Activated naive CD4-positive, alpha-beta T cell treated with anti-CD3 and anti-CD28 coated beads, Interleukin-2, amount 50 U/mL, for 24 hours (primary cell): ENCODE measurements around the gene SRP68.

Experiments
- H3K27ac Mint-ChIP-seq: one replicate; pipeline ENCODE4 v1.8.0; 2021; ENCODE audit warnings: mild to moderate bottlenecking, mixed read lengths
- H3K27me3 Mint-ChIP-seq: one replicate; pipeline ENCODE4 v1.8.0; 2021; ENCODE audit warnings: mixed read lengths
- H3K36me3 Mint-ChIP-seq: one replicate; pipeline ENCODE4 v1.8.0; 2021; ENCODE audit warnings: mixed read lengths
- H3K4me1 Mint-ChIP-seq: one replicate; pipeline ENCODE4 v1.8.0; 2021; ENCODE audit warnings: mixed read lengths
- H3K4me3 Mint-ChIP-seq: one replicate; pipeline ENCODE4 v1.8.0; 2021; ENCODE audit warnings: mild to moderate bottlenecking, mixed read lengths
- H3K9me3 Mint-ChIP-seq: one replicate; pipeline ENCODE4 v1.8.0; 2021; ENCODE audit warnings: mixed read lengths

The SRP68 gene

GRCh38 chr17:76094046-76094445 lies 21.7 kb upstream of the SRP68 start:
- H3K36me3 Mint-ChIP-seq, result peaks cover 5% of the 10 kb centered on the region
- H3K27me3 Mint-ChIP-seq, result no peaks in the 10 kb centered on the region
- no peak overlapping the region for H3K4me3 Mint-ChIP-seq
- H3K4me1 Mint-ChIP-seq, result peaks cover 9% of the 10 kb centered on the region
- no peak overlapping the region for H3K27ac Mint-ChIP-seq
- H3K9me3 Mint-ChIP-seq, result no peaks in the 10 kb centered on the region

GRCh38 chr17:76092526-76093413 lies 20.5 kb upstream of the SRP68 start:
- H3K4me1 Mint-ChIP-seq, result peaks cover 9% of the 10 kb centered on the region
- no peak overlapping the region for H3K4me3 Mint-ChIP-seq
- H3K36me3 Mint-ChIP-seq, result peaks cover 5% of the 10 kb centered on the region
- H3K9me3 Mint-ChIP-seq, result no peaks in the 10 kb centered on the region
- H3K27ac Mint-ChIP-seq, result no peak overlapping the region
- H3K27me3 Mint-ChIP-seq, result no peaks in the 10 kb centered on the region

GRCh38 chr17:76091526-76092286 lies 19.4 kb upstream of the SRP68 start:
- H3K9me3 Mint-ChIP-seq, result no peaks in the 10 kb centered on the region
- H3K4me1 Mint-ChIP-seq, result peaks cover 9% of the 10 kb centered on the region
- H3K27ac Mint-ChIP-seq, result peak overlapping the region; percentile 80
- H3K36me3 Mint-ChIP-seq, result peaks cover 5% of the 10 kb centered on the region
- H3K27me3 Mint-ChIP-seq, result no peaks in the 10 kb centered on the region
- H3K4me3 Mint-ChIP-seq, result peak overlapping the region; percentile 55

GRCh38 chr17:76090517-76091129 lies 18.3 kb upstream of the SRP68 start:
- no peaks in the 10 kb centered on the region for H3K9me3 Mint-ChIP-seq
- H3K4me1 Mint-ChIP-seq, result peaks cover 5% of the 10 kb centered on the region
- H3K27ac Mint-ChIP-seq, result no peak overlapping the region
- peaks cover 2% of the 10 kb centered on the region for H3K36me3 Mint-ChIP-seq
- H3K4me3 Mint-ChIP-seq, result peak overlapping the region; percentile 23
- H3K27me3 Mint-ChIP-seq, result no peaks in the 10 kb centered on the region

GRCh38 chr17:76089680-76090516 lies 17.6 kb upstream of the SRP68 start:
- no peak overlapping the region for H3K4me3 Mint-ChIP-seq
- no peaks in the 10 kb centered on the region for H3K27me3 Mint-ChIP-seq
- no peak overlapping the region for H3K27ac Mint-ChIP-seq
- peaks cover 4% of the 10 kb centered on the region for H3K4me1 Mint-ChIP-seq
- H3K36me3 Mint-ChIP-seq, result peaks cover 2% of the 10 kb centered on the region
- no peaks in the 10 kb centered on the region for H3K9me3 Mint-ChIP-seq

GRCh38 chr17:76088868-76089576 lies 16.7 kb upstream of the SRP68 start:
- H3K36me3 Mint-ChIP-seq, result peaks cover 5% of the 10 kb centered on the region
- H3K4me3 Mint-ChIP-seq, result no peak overlapping the region
- no peak overlapping the region for H3K27ac Mint-ChIP-seq
- peaks cover 4% of the 10 kb centered on the region for H3K4me1 Mint-ChIP-seq
- no peaks in the 10 kb centered on the region for H3K27me3 Mint-ChIP-seq
- H3K9me3 Mint-ChIP-seq, result no peaks in the 10 kb centered on the region

GRCh38 chr17:76088041-76088867 lies 15.9 kb upstream of the SRP68 start:
- Mint-ChIP-seq H3K36me3 (peaks cover 5% of the 10 kb centered on the region), H3K27ac (no peak overlapping the region), H3K9me3 (no peaks in the 10 kb centered on the region), H3K27me3 (no peaks in the 10 kb centered on the region), H3K4me3 (no peak overlapping the region), H3K4me1 (peaks cover 4% of the 10 kb centered on the region)

GRCh38 chr17:76087531-76087930 lies 15.2 kb upstream of the SRP68 start:
- Mint-ChIP-seq H3K27me3 (no peaks in the 10 kb centered on the region), H3K4me3 (no peak overlapping the region), H3K9me3 (no peaks in the 10 kb centered on the region), H3K27ac (no peak overlapping the region), H3K36me3 (peaks cover 5% of the 10 kb centered on the region), H3K4me1 (peaks cover 4% of the 10 kb centered on the region)

GRCh38 chr17:76086384-76086783 lies 14.1 kb upstream of the SRP68 start:
- peaks cover 3% of the 10 kb centered on the region for H3K36me3 Mint-ChIP-seq
- no peaks in the 10 kb centered on the region for H3K9me3 Mint-ChIP-seq
- H3K27ac Mint-ChIP-seq, result no peak overlapping the region
- no peak overlapping the region for H3K4me3 Mint-ChIP-seq
- no peaks in the 10 kb centered on the region for H3K27me3 Mint-ChIP-seq
- H3K4me1 Mint-ChIP-seq, result no peaks in the 10 kb centered on the region

- Mint-ChIP-seq H3K27me3 (no peaks in the 10 kb centered on the region), H3K4me3 (no peak overlapping the region), H3K27ac (no peak overlapping the region), H3K9me3 (no peaks in the 10 kb centered on the region), H3K4me1 (no peaks in the 10 kb centered on the region), H3K36me3 (peaks cover 3% of the 10 kb centered on the region)
Measured at GRCh38 chr17:76085731-76086366, 13.5 kb upstream of the SRP68 start.

- no peaks in the 10 kb centered on the region for H3K4me1 Mint-ChIP-seq
- no peak overlapping the region for H3K27ac Mint-ChIP-seq
- no peak overlapping the region for H3K4me3 Mint-ChIP-seq
- peaks cover 3% of the 10 kb centered on the region for H3K36me3 Mint-ChIP-seq
- H3K27me3 Mint-ChIP-seq, result no peaks in the 10 kb centered on the region
- H3K9me3 Mint-ChIP-seq, result no peaks in the 10 kb centered on the region
Measured at GRCh38 chr17:76085066-76085730, 12.9 kb upstream of the SRP68 start.

- H3K9me3 Mint-ChIP-seq, result no peaks in the 10 kb centered on the region
- no peak overlapping the region for H3K27ac Mint-ChIP-seq
Measured at GRCh38 chr17:76083536-76084182, 11.3 kb upstream of the SRP68 start.

More at GRCh38 chr17:76083536-76084182, 11.3 kb upstream of the SRP68 start:
- H3K36me3 Mint-ChIP-seq, result peaks cover 3% of the 10 kb centered on the region
- peaks cover 14% of the 10 kb centered on the region for H3K4me1 Mint-ChIP-seq
- no peak overlapping the region for H3K4me3 Mint-ChIP-seq
- no peaks in the 10 kb centered on the region for H3K27me3 Mint-ChIP-seq
